MG63 (cell line): ENCODE data around the gene C1D. TPM values are rescaled to one million over a fixed set of nuclear protein-coding genes. Genes with fewer than 3 reads are reported as not detected.
"Not testable (repeated sequence)": the region's sequence is repeated elsewhere in the genome, so short reads cannot be mapped to it uniquely, and the experiment has no call there.

ENCODE experiments used
- DNase-seq: peaks from one replicate; pipeline ENCODE4 v3.0.0-alpha.2; 2020
- H3K27me3 ChIP-seq: fragments of 250-450 bp; sonication (Bioruptor Pico); 2 replicates; pipeline ENCODE4 v1.5.1; 2020; ENCODE audit warnings: mild to moderate bottlenecking, moderate library complexity
- H3K36me3 ChIP-seq: fragments of 250-450 bp; sonication (Bioruptor Pico); 2 replicates; pipeline ENCODE4 v1.5.1; 2020; ENCODE audit warnings: mild to moderate bottlenecking, moderate library complexity
- H3K4me3 ChIP-seq: fragments of 250-450 bp; sonication (Bioruptor Pico); 2 replicates; pipeline ENCODE4 v1.5.1; 2020; ENCODE audit warnings: mild to moderate bottlenecking, moderate library complexity
- H3K9me3 ChIP-seq: fragments of 250-450 bp; sonication (Bioruptor Pico); 2 replicates; pipeline ENCODE4 v1.5.1; 2020; ENCODE audit warnings: mild to moderate bottlenecking, moderate library complexity
- total RNA-seq: library from RNA; depleted of rRNA; stranded (reverse); fragments of >200 nt; shearing (Covaris generic); gene quantifications from 2 replicates; pipeline ENCODE4 v1.2.3, GENCODE V29; 2014; ENCODE audit warnings: low replicate concordance

C1D gene
- total RNA-seq, 1 experiment from 2014 or later: 50.1 TPM

GRCh38 chr2:68074050-68074449 lies 11.2 kb upstream of the C1D start:
- Histone ChIP-seq H3K27me3 (peaks cover 6% of the 10 kb centered on the region; the same call in 1 of the 2 replicates), H3K36me3 (no peaks in the 10 kb centered on the region), H3K4me3 (no peak overlapping the region), H3K9me3 (no peaks in the 10 kb centered on the region)
- no peak for DNase-seq

- H3K4me3 ChIP-seq: not testable (repeated sequence)
These were observed 1.2 kb upstream of the C1D start for GRCh38 chr2:68063797-68064646.

GRCh38 chr2:68060652-68061051 lies 2.2 kb downstream of the C1D start:
- H3K4me3 ChIP-seq: no peak overlapping the region; the same call in 1 of the 2 replicates
- DNase-seq: no peak
- no peaks in the 10 kb centered on the region for H3K36me3 ChIP-seq
- no peaks in the 10 kb centered on the region for H3K27me3 ChIP-seq
- no peaks in the 10 kb centered on the region for H3K9me3 ChIP-seq

More at GRCh38 chr2:68063797-68064646, 1.2 kb upstream of the C1D start:
- H3K27me3 ChIP-seq, H3K36me3 ChIP-seq, DNase-seq, H3K9me3 ChIP-seq: not testable (repeated sequence)

- H3K27me3 ChIP-seq: no peaks in the 10 kb centered on the region
- no peaks in the 10 kb centered on the region for H3K36me3 ChIP-seq
- no peak for DNase-seq
- no peak overlapping the region for H3K4me3 ChIP-seq
- H3K9me3 ChIP-seq: no peaks in the 10 kb centered on the region
These were observed 2.8 kb downstream of the C1D start for GRCh38 chr2:68059784-68060525.

DNA sequence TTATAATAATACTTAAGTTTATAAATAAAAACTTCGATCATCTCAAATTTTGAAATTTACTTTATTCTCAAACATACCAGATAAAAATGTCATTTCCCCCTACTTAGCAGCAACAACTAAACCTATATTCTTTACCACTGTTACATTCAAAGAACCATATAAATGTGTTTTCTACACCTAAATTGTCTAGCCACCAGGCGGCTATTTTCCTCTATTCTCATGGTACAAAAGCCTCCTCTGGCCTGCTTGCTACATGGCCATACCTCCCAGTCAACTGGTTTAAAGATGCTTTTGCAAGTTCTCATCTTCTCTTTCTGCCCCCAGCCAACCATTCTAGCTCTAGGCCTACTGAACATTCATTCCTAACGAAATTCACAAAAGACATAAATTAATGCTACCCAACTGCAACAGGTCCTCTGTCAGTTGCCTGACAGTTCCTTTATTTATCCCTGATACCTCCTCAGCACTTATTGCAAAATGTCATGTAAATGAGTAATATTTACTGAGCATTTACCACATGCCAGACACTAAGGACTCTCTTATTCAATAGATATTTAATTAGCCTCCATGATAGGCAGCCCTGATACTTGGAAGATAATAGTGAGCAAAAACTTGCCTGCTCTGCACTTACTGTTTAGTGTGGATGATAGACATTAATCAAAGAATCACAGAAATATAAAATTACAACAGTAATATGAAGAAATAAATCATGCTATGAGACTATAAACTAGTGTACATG lies 5.0 kb downstream of the C1D start:
- H3K27me3 ChIP-seq: no peaks in the 10 kb centered on the region
- DNase-seq: no peak

DNA sequence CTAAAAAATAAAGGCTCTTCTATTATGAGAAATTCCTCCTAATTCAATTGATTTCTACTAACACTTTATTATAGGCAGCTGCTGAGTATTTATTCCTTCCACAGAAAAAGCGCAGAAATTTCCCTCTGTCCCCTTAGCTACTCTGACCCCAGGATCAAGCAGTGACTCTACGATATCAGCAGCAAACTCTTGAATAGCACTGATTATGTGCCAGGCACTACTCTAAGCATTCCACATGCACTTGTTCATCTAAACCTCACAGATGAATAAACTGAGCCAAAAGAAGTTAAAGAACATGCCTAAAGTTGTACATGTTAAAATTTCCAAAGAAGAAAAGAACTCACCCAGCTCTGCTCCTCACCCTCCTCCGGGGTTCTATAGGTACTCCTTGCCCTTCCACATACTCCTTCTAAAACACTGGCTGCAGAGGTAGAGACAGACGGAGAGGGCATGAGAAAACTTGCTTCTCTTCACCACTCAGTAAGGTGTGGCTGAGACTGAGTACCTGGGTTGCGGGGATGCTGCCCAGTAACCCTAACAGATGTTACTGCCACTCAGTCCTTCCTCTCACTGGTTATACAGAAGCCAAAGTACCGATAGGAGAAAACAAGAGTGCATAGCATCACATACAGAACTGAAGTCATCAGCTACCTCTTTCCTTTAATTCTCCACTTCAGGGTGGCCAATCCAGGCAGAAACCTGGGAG lies 9.9 kb downstream of the C1D start:
- no peak for DNase-seq
- Histone ChIP-seq H3K4me3 (no peak overlapping the region), H3K36me3 (no peaks in the 10 kb centered on the region), H3K27me3 (no peaks in the 10 kb centered on the region), H3K9me3 (no peaks in the 10 kb centered on the region)

More for the DNA sequence above, 5.0 kb downstream of the C1D start:
- Histone ChIP-seq H3K36me3 (no peaks in the 10 kb centered on the region), H3K4me3 (no peak overlapping the region), H3K9me3 (no peaks in the 10 kb centered on the region)

GRCh38 chr2:68050353-68050752 lies 12.5 kb downstream of the C1D start:
- Histone ChIP-seq H3K36me3 (peaks cover 9% of the 10 kb centered on the region; the same call in 1 of the 2 replicates), H3K27me3 (no peaks in the 10 kb centered on the region), H3K4me3 (no peak overlapping the region), H3K9me3 (no peaks in the 10 kb centered on the region)
- no peak for DNase-seq

GRCh38 chr2:68046642-68047240 lies 16.1 kb downstream of the C1D start:
- DNase-seq: no peak
- H3K9me3 ChIP-seq: no peaks in the 10 kb centered on the region
- H3K36me3 ChIP-seq: peaks cover 12% of the 10 kb centered on the region; the same call in 1 of the 2 replicates
- no peak overlapping the region for H3K4me3 ChIP-seq
- H3K27me3 ChIP-seq: no peaks in the 10 kb centered on the region

- Histone ChIP-seq H3K4me3 (no peak overlapping the region), H3K9me3 (no peaks in the 10 kb centered on the region), H3K36me3 (peaks cover 15% of the 10 kb centered on the region; the same call in 1 of the 2 replicates), H3K27me3 (no peaks in the 10 kb centered on the region)
- DNase-seq: no peak
These were observed 16.6 kb downstream of the C1D start for GRCh38 chr2:68046224-68046623.

DNA sequence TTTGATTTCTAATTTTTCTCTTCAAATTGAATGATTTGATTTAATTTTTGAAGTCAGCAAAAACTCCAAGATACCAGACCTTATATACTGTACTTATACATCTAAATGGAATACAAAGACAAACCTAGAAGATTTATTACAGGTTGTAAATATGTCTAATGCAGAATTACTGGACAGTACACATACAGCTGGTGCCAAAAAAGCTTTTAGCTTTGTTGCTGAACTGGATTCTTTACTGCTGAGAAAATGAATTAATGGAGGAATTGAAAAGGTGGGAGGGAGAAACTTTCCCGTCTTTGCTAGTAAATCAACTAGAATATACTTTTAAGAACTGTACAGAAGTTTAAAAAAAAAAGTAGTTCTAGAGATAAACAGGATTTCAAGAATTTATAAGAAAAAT lies 17.5 kb downstream of the C1D start:
- Histone ChIP-seq H3K9me3 (no peaks in the 10 kb centered on the region), H3K4me3 (no peak overlapping the region), H3K27me3 (no peaks in the 10 kb centered on the region), H3K36me3 (peaks cover 15% of the 10 kb centered on the region; the same call in 1 of the 2 replicates)
- no peak for DNase-seq

DNA sequence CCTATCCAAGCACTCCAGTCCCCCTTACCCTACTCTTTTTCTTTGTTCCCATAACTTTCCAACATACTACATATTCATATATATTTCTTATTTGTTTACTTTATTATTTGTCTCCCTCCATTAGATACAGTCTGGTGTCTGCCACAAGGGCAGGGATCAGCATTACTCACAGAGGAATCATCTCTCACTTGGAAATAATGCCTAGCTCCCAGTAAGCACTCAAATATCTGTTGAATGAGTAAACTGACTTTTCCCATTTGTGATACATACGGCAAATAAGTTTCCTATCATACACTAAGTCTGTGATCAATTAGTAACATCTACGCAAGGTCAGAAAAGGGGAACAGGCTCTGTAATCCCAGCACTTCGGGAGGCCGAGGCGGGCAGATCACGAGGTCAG lies 18.7 kb downstream of the C1D start:
- Histone ChIP-seq H3K4me3 (no peak overlapping the region), H3K9me3 (no peaks in the 10 kb centered on the region), H3K36me3 (peaks cover 15% of the 10 kb centered on the region; the same call in 1 of the 2 replicates), H3K27me3 (no peaks in the 10 kb centered on the region)
- DNase-seq: peak; percentile 61

DNA sequence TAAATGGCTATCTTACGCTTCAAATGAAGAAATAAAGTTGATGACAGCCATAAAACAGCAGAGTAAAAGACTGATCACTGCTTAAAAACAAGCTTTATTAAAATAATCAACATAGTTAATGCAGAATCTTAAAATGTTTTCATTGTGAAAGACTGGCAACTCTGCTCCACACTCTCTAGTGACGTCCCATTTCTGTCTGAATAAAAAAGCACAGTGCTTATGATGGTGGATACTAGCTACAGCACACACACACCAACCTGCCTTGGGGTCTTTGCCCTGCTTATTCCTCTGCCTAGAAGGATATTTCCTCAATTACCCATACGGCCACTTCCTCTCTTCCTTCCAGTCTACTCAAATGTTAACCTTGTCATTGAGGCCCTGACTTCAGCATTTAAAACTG lies 19.1 kb downstream of the C1D start:
- H3K36me3 ChIP-seq: peaks cover 15% of the 10 kb centered on the region; the same call in 1 of the 2 replicates
- no peaks in the 10 kb centered on the region for H3K9me3 ChIP-seq
- no peaks in the 10 kb centered on the region for H3K27me3 ChIP-seq
- no peak overlapping the region for H3K4me3 ChIP-seq
- DNase-seq: no peak

GRCh38 chr2:68043032-68043431 lies 19.8 kb downstream of the C1D start:
- peaks cover 15% of the 10 kb centered on the region; the same call in 1 of the 2 replicates for H3K36me3 ChIP-seq
- no peaks in the 10 kb centered on the region for H3K27me3 ChIP-seq
- DNase-seq: no peak
- no peaks in the 10 kb centered on the region for H3K9me3 ChIP-seq
- no peak overlapping the region for H3K4me3 ChIP-seq

GRCh38 chr2:68041704-68042245 lies 21.0 kb downstream of the C1D start:
- no peaks in the 10 kb centered on the region for H3K9me3 ChIP-seq
- peaks cover 12% of the 10 kb centered on the region; the same call in 1 of the 2 replicates for H3K36me3 ChIP-seq
- no peaks in the 10 kb centered on the region for H3K27me3 ChIP-seq
- no peak for DNase-seq
- H3K4me3 ChIP-seq: no peak overlapping the region

DNA sequence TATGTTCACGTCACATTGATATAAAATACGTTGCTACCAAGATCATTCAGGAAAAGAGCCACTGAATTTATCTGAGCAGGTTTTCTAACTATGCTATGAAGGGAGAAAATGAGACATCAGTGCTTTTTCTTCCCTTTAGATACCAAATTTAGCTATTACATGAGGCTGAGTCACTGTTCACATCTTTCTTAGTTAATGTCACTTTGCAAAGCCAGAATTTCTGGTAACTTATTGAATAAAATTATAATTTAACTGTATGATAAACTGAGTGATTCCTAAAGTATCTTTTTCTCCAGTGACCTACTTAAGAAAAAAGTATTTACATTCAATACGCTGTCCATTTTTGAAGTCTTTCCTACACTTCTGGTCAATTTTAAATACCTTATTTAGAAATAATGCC lies 22.7 kb downstream of the C1D start:
- DNase-seq: no peak
- Histone ChIP-seq H3K4me3 (no peak overlapping the region), H3K27me3 (no peaks in the 10 kb centered on the region)

GRCh38 chr2:68039317-68039716 lies 23.5 kb downstream of the C1D start:
- no peak for DNase-seq
- peaks cover 4% of the 10 kb centered on the region; the same call in 1 of the 2 replicates for H3K36me3 ChIP-seq
- no peaks in the 10 kb centered on the region for H3K9me3 ChIP-seq
- no peak overlapping the region for H3K4me3 ChIP-seq
- H3K27me3 ChIP-seq: no peaks in the 10 kb centered on the region

More for the DNA sequence above, 22.7 kb downstream of the C1D start:
- peaks cover 6% of the 10 kb centered on the region; the same call in 1 of the 2 replicates for H3K36me3 ChIP-seq
- no peaks in the 10 kb centered on the region for H3K9me3 ChIP-seq
